Spleen (tissue), 11 donors: ENCODE results near the gene CHD5. TPM values are rescaled to one million over a fixed set of nuclear protein-coding genes. Genes with fewer than 3 reads are reported as not detected.

Source experiments
- DNase-seq: peaks from one replicate; pipeline ENCODE4 v3.0.0-alpha.2; 2020
- H3K27ac ChIP-seq, 8 donors: fragments of 200-600 bp; sonication (generic) in 7 of 8; 1 replicate in 4 of 8; 2 replicates in 4 of 8; pipeline versions ENCODE4 v1.5.0 to v1.8.0; 2016 to 2021; ENCODE audit warnings: inconsistent platforms in 4 of 8, mild to moderate bottlenecking in 4 of 8, moderate library complexity in 1 of 8
- H3K27me3 ChIP-seq, 7 donors: fragments of 200-600 bp; sonication (generic) in 6 of 7; replicated peaks in 1 of 7; 1 replicate in 4 of 7; 2 replicates in 3 of 7; pipeline versions ENCODE4 v1.5.0 to v1.8.0; 2016 to 2021; ENCODE audit warnings: inconsistent platforms in 3 of 7, mild to moderate bottlenecking in 1 of 7
- H3K36me3 ChIP-seq, 6 donors: fragments of 200-600 bp; sonication (generic) in 5 of 6; 1 replicate in 4 of 6; 2 replicates in 2 of 6; pipeline versions ENCODE4 v1.5.0 to v1.8.0; 2016 to 2021; ENCODE audit warnings: inconsistent platforms in 2 of 6
- H3K4me1 ChIP-seq, 6 donors: fragments of 200-600 bp; sonication (generic) in 5 of 6; 1 replicate in 3 of 6; 2 replicates in 3 of 6; pipeline versions ENCODE4 v1.5.0 to v1.8.0; 2016 to 2021; ENCODE audit warnings: inconsistent platforms in 3 of 6
- H3K4me3 ChIP-seq, 8 donors: fragments of 200-600 bp; sonication (generic) in 7 of 8; 1 replicate in 4 of 8; 2 replicates in 4 of 8; pipeline versions ENCODE4 v1.5.0 to v1.8.0; 2016 to 2021; ENCODE audit warnings: inconsistent platforms in 4 of 8, mild to moderate bottlenecking in 4 of 8, moderate library complexity in 2 of 8
- H3K9me3 ChIP-seq, 8 donors: fragments of 200-600 bp; sonication (generic) in 7 of 8; 1 replicate in 4 of 8; 2 replicates in 4 of 8; pipeline versions ENCODE4 v1.5.0 to v1.8.0; 2016 to 2021; ENCODE audit warnings: inconsistent platforms in 4 of 8
- POLR2A ChIP-seq, 3 donors: fragments of 450-650 bp; IDR thresholded peaks; one replicate each; pipeline ENCODE4 v1.5.1; 2017; ENCODE audit warnings: antibody characterized with exemption in 3 of 3, mild to moderate bottlenecking in 1 of 3
- POLR2AphosphoS5 ChIP-seq, 3 donors: sonication (generic); formaldehyde crosslinking; IDR thresholded peaks; one replicate each; pipeline ENCODE4 v1.5.1; 2017; ENCODE audit warnings: antibody characterized with exemption in 3 of 3
- WGBS, 5 donors: extraction: QIAGEN DNeasy Blood & Tissue Kit in 3 of 5; methylation state at CpG; one replicate each; pipeline versions ENCODE4 v1.1.5 to v1.1.7; 2013 to 2018; 5-methylcytosine and 5-hydroxymethylcytosine counted together
- intact Hi-C: fragments of 100-400 bp; cut with DNase I; formaldehyde crosslinking; loops from one replicate; pipeline ENCODE4 v1.15.0; 2023; ENCODE audit warnings: low total_unique reads
- polyA plus RNA-seq, 3 donors: library from polyadenylated mRNA; stranded (reverse); fragments of 200-250 nt; gene quantifications; one replicate each; pipeline ENCODE4 v1.2.1, GENCODE V29; 2013
- total RNA-seq, 7 donors: library from RNA; depleted of rRNA in 3 of 7; stranded (reverse); fragments of >200 nt in 3 of 7; fragmentation: NEBNext Ultra II Directional in 4 of 7; extraction: Animal tissue kit (Norgen Biotek cat#: 25700) in 4 of 7; gene quantifications; one replicate each; pipeline versions ENCODE4 v1.1.0 to v1.2.1, GENCODE V29; 2016 to 2021
- TF ChIP-seq, protein P1 (sequence below), 11 experiments: fragments of 200-600 bp in 7 of 11; fragments of 450-650 bp in 4 of 11; sonication (generic) in 4 of 11; IDR thresholded peaks in 8 of 11; conservative IDR thresholded peaks in 3 of 11; 1 replicate in 7 of 11; 2 replicates in 4 of 11; pipeline versions ENCODE4 v1.4.0 to v1.8.0; 2016 to 2021; ENCODE audit warnings: antibody characterized with exemption in 11 of 11, inconsistent platforms in 4 of 11, mild to moderate bottlenecking in 1 of 11
- donor health status: healthy with polysubstance abuse.
- donor health status: DM: no; HTN: no; CAD: no; lungs with moderate emphysema.
- donor health status: DM: no; HTN: no; CAD: no.
- donor health status: Bipolar disorder and iron deficiency.
- donor health status: healthy.
- donor health status: DM: no; HTN: no; CAD: no.
- donor health status: DM: yes; HTN: yes; CAD: no.

The CHD5 gene
- total and polyA plus RNA-seq, 10 donors: 0.04 to 0.44 (median 0.13) TPM

DNA sequence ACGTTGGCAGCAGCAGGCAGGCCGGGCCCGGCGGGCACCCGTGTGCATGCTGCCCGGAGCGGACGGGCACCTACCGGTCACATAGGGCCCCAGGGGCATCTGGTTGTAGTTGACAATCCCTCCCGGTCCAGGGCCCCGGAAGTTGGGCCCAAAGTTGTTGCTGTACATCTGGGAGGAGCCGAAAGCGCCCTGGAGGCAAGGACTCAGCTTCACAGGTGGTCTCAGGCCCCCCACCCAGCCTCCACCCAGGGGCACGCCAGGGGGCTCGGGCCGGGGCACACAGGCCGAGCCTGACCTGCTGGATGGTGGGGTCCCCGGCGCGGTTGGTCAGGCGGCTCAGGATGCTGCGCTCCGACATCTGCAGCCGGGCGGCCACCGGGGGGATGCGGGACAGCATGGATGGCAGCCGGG lies 73.8 kb downstream of the CHD5 start:
- peaks cover 0 to 2% (median 0%) of the 10 kb centered on the region in 6 donors for H3K4me1 ChIP-seq
- H3K27me3 ChIP-seq: peaks cover 0 to 85% (median 7%) of the 10 kb centered on the region in 7 donors
- DNase-seq: peak; percentile 57
- no peaks in the 10 kb centered on the region for H3K36me3 ChIP-seq
- TF ChIP-seq POLR2AphosphoS5 (IDR thresholded peaks at IDR 0.05) (no peak), POLR2A (IDR thresholded peaks at IDR 0.05) (no peak)
- TF ChIP-seq, protein P1, sequence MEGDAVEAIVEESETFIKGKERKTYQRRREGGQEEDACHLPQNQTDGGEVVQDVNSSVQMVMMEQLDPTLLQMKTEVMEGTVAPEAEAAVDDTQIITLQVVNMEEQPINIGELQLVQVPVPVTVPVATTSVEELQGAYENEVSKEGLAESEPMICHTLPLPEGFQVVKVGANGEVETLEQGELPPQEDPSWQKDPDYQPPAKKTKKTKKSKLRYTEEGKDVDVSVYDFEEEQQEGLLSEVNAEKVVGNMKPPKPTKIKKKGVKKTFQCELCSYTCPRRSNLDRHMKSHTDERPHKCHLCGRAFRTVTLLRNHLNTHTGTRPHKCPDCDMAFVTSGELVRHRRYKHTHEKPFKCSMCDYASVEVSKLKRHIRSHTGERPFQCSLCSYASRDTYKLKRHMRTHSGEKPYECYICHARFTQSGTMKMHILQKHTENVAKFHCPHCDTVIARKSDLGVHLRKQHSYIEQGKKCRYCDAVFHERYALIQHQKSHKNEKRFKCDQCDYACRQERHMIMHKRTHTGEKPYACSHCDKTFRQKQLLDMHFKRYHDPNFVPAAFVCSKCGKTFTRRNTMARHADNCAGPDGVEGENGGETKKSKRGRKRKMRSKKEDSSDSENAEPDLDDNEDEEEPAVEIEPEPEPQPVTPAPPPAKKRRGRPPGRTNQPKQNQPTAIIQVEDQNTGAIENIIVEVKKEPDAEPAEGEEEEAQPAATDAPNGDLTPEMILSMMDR (IDR thresholded peaks at IDR 0.05 in 8 of 11, conservative IDR thresholded peaks at IDR 0.05 in 3 of 11): no peak
- WGBS, 5 donors: 90 to 95% (median 91%) methylated on average over 17 to 28 of the region's 28 CpGs
- no peak overlapping the region for H3K4me3 ChIP-seq
- intact Hi-C loops: no loop called here
- no peaks in the 10 kb centered on the region for H3K9me3 ChIP-seq
- no peak overlapping the region for H3K27ac ChIP-seq

DNA sequence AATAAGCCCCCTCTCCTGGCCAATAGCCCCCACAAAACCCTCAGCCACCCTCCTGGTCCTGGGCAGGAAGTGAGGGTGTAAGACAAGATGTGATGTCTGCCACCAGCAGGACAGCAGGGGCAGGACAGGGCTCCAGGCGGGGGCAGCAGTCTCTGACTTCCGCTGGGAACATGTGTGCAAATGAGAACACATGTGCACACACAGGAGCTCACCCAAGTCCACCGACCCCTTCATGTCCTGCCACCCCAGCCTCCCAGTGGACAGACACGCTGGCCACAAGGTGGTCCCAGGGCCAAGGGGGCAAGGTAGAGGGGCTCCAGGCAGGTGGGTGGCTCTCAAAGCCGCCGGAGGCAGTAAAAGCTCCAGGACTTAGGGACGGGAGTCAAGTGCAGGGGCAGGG lies 74.4 kb downstream of the CHD5 start:
- Histone ChIP-seq H3K9me3 (no peaks in the 10 kb centered on the region), H3K27ac (no peak overlapping the region), H3K36me3 (no peaks in the 10 kb centered on the region), H3K27me3 (peaks cover 0 to 89% (median 7%) of the 10 kb centered on the region in 7 donors), H3K4me3 (no peak overlapping the region), H3K4me1 (peaks cover 0 to 7% (median 0%) of the 10 kb centered on the region in 6 donors)
- no peak for TF ChIP-seq POLR2AphosphoS5 (IDR thresholded peaks at IDR 0.05)
- 77 to 97% (median 80%) methylated on average over 5 to 7 of the region's 7 CpGs for WGBS, 5 donors
- intact Hi-C loops: no loop called here
- DNase-seq: peak; percentile 54

DNA sequence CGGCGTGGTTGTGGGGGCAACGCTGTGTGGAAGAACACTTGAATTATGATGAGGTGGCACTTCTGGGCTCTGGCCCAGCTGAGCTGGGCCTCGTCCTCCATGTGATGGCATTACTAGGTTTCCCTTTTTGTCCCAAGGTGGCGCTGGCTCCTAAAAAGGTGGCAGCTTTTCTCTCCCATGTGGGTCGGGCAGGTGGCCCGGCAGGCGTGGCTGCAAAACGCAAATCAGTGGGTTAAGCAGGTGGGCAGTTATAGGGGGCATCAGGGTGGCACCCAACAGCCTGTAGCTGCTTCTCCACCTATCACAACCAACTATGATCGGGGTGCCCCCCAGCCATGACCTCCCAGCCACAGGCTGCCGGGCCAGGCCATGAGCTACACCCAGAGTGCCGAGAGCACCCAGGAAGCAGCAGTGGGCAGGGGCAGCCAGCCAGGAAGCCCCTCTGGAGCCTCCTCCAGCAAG lies 74.9 kb downstream of the CHD5 start:
- 56 to 77% (median 62%) methylated on average over 9 to 12 of the region's 12 CpGs for WGBS, 5 donors
- TF ChIP-seq POLR2A (IDR thresholded peaks at IDR 0.05): no peak
- H3K27me3 ChIP-seq: peaks cover 0 to 89% (median 7%) of the 10 kb centered on the region in 7 donors

DNA sequence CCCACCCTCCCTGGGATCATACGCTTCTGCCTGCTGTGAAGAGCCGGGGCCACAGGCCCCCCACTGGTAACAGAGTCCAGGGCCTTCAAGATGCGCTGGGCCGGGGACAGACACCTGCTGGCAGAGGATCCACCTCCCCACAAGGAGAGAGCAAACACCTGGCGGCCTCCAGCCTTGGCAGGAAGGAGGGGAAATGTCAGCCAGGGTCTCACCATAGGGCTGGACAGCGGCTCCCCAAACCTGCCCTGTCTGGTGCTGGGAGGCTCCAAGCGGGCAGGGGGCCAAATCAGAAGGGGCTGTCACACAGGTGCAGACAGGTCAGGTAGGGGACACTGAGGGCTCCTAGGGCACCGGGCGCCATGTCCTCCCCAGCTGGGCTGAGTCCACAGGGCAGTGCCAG lies 75.5 kb downstream of the CHD5 start:
- WGBS, 5 donors: 66 to 93% (median 86%) methylated on average over 5 to 9 of the region's 9 CpGs
- DNase-seq: peak; percentile 45
- intact Hi-C loops: no loop called here
- TF ChIP-seq, protein P1 (IDR thresholded peaks at IDR 0.05 in 8 of 11, conservative IDR thresholded peaks at IDR 0.05 in 3 of 11): no peak
- TF ChIP-seq POLR2AphosphoS5 (IDR thresholded peaks at IDR 0.05) (no peak), POLR2A (IDR thresholded peaks at IDR 0.05) (no peak)
- Histone ChIP-seq H3K4me1 (peaks cover 0 to 12% (median 0%) of the 10 kb centered on the region in 6 donors), H3K27ac (no peak overlapping the region), H3K4me3 (no peak overlapping the region), H3K36me3 (peaks cover 0 to 4% (median 0%) of the 10 kb centered on the region in 6 donors), H3K9me3 (no peaks in the 10 kb centered on the region), H3K27me3 (peaks cover 0 to 89% (median 7%) of the 10 kb centered on the region in 7 donors)

More for the DNA sequence above, 74.9 kb downstream of the CHD5 start:
- intact Hi-C loops: no loop called here
- Histone ChIP-seq H3K9me3 (no peaks in the 10 kb centered on the region), H3K36me3 (no peaks in the 10 kb centered on the region), H3K4me3 (no peak overlapping the region), H3K27ac (no peak overlapping the region), H3K4me1 (peaks cover 0 to 12% (median 0%) of the 10 kb centered on the region in 6 donors)
- peak; percentile 49 for DNase-seq

DNA sequence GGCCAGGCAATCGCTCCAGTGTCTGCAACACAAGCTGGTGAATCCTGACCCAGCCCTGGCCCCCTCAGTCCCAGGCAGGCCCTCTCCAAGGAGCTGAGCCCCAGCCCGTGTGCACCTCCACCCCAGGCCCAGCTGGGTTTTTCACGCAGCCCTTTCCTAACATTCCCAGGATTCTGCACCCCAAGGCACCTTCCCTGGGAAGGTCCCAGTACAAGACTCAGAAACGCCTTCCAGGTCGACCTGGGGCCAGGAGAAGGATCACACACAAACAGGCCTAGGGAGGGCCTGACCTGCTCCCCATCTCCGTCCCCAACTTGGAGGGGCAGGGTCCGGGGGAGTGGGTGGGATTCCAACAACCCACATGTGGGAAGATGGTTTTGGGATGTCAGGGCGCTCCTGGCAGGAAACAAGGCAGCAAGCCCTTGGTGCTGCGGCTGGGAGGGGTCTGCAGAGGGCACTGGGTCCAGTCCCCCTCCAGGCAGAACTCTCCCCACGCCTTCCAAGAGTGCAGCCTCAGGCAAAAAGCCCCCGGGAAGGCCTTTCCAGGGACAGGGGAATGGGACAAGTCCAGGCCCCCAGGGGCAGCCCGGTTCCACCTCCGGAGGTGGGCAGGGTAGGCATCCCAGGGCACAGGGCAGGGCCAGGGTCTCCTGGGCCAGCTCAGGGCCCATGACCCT lies 76.1 kb downstream of the CHD5 start:
- Histone ChIP-seq H3K27ac (no peak overlapping the region), H3K4me3 (no peak overlapping the region), H3K36me3 (peaks cover 0 to 10% (median 5%) of the 10 kb centered on the region in 6 donors), H3K4me1 (peaks cover 0 to 12% (median 0%) of the 10 kb centered on the region in 6 donors), H3K9me3 (no peaks in the 10 kb centered on the region), H3K27me3 (peaks cover 0 to 88% (median 7%) of the 10 kb centered on the region in 7 donors)
- WGBS, 5 donors: 75 to 80% (median 78%) methylated on average over 8 to 13 of the region's 13 CpGs
- intact Hi-C loops: no loop called here
- peak; percentile 46 for DNase-seq
- no peak for TF ChIP-seq POLR2AphosphoS5 (IDR thresholded peaks at IDR 0.05)
- TF ChIP-seq, protein P1 (IDR thresholded peaks at IDR 0.05 in 8 of 11, conservative IDR thresholded peaks at IDR 0.05 in 3 of 11): no peak
